IPS DF 6.9 (cell line): ENCODE data around the gene GRM5.
A peak's percentile ranks its signal among the peaks of the same experiment; 100 is the strongest.
"Not testable (repeated sequence)": the region's sequence is repeated elsewhere in the genome, so short reads cannot be mapped to it uniquely, and the experiment has no call there.

Experiments
- DNase-seq: peaks from one replicate; pipeline ENCODE4 v3.0.0-alpha.2; 2013; ENCODE audit warnings: low read depth, low spot score
- H3K27ac ChIP-seq: one replicate; pipeline ENCODE4 v1.5.1; 2013; ENCODE audit warnings: low read length, control low read depth
- H3K27me3 ChIP-seq: 2 replicates; pipeline ENCODE4 v1.6.1; 2013; ENCODE audit warnings: mild to moderate bottlenecking, low read length; ENCODE audit not compliant: control insufficient read depth, insufficient read depth
- H3K36me3 ChIP-seq: 2 replicates; pipeline ENCODE4 v1.6.1; 2013; ENCODE audit warnings: low read length; ENCODE audit not compliant: control insufficient read depth, insufficient read depth
- H3K4me1 ChIP-seq: 2 replicates; pipeline ENCODE4 v1.6.1; 2013; ENCODE audit warnings: low read length; ENCODE audit not compliant: control insufficient read depth, insufficient read depth
- H3K4me3 ChIP-seq: 2 replicates; pipeline ENCODE4 v1.5.1; 2013; ENCODE audit warnings: mild to moderate bottlenecking, low read length
- H3K9me3 ChIP-seq: 2 replicates; pipeline ENCODE4 v1.6.1; 2013; ENCODE audit warnings: low read length, inconsistent platforms; ENCODE audit not compliant: control insufficient read depth, insufficient read depth
- WGBS: extraction: QIAGEN DNeasy Blood & Tissue Kit; methylation state at CpG from one replicate; pipeline ENCODE4 v1.1.7; 2013; ENCODE audit warnings: mixed read lengths, missing lambda C conversion rate; ENCODE audit not compliant: insufficient read length, insufficient coverage; 5-methylcytosine and 5-hydroxymethylcytosine counted together

Gene GRM5

GRCh38 chr11:89065651-89066201, at the start of gene GRM5:
Gene GRM5 (minus strand): TSS chr11:89065982. CDS start chr11:89047872, 18,110 bp downstream.
- peaks cover 18% of the 10 kb centered on the region for H3K27me3 ChIP-seq
- not testable (repeated sequence) for H3K36me3 ChIP-seq, H3K4me3 ChIP-seq, H3K4me1 ChIP-seq, H3K27ac ChIP-seq, H3K9me3 ChIP-seq
- DNase-seq = peak; percentile 18
- no CpG with 5 or more reads among the region's 47 CpGs for WGBS

DNA sequence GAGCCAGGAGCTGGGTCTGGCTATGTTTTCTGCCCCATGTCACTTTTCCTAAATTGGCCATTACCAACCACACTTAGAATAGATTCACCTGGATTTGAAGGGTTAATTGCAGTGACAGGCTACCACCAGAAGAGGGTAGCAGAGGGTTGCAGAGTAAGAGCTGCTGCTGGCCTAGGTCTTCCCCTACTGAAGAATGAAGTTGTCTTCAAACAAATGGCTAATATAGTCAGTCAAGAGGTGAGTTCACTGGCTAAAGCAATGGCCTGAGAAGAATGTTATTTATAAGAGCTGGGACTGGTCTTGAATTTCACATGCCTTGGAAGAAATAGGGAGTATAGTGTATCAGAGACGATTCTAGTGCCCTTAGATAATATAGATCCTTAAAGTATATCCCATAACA, 32.2 kb upstream of the GRM5 start:
- not testable (repeated sequence) for H3K4me1 ChIP-seq, H3K9me3 ChIP-seq, DNase-seq, H3K27ac ChIP-seq, H3K27me3 ChIP-seq, H3K4me3 ChIP-seq, H3K36me3 ChIP-seq
- WGBS = no CpG with 5 or more reads among the region's 1 CpG

GRCh38 chr11:89093806-89094205, 28.0 kb upstream of the GRM5 start:
- H3K4me3 ChIP-seq, H3K36me3 ChIP-seq, H3K9me3 ChIP-seq, H3K27ac ChIP-seq, H3K27me3 ChIP-seq, H3K4me1 ChIP-seq, DNase-seq: not testable (repeated sequence)
- WGBS = no CpG with 5 or more reads among the region's 2 CpGs

GRCh38 chr11:89084951-89085350, 19.2 kb upstream of the GRM5 start:
- H3K27ac ChIP-seq, H3K9me3 ChIP-seq, H3K36me3 ChIP-seq, H3K27me3 ChIP-seq, DNase-seq, H3K4me3 ChIP-seq, H3K4me1 ChIP-seq: not testable (repeated sequence)
- no CpG with 5 or more reads among the region's 3 CpGs for WGBS

- not testable (repeated sequence) for DNase-seq, H3K36me3 ChIP-seq, H3K27me3 ChIP-seq, H3K4me3 ChIP-seq, H3K4me1 ChIP-seq, H3K27ac ChIP-seq, H3K9me3 ChIP-seq
- WGBS = no CpG with 5 or more reads among the region's 1 CpG
These were observed 5.1 kb upstream of the GRM5 start for GRCh38 chr11:89070911-89071310.

GRCh38 chr11:89067264-89067663, 1.5 kb upstream of the GRM5 start:
- no peak overlapping the region for H3K4me3 ChIP-seq
- H3K27me3 ChIP-seq = peaks cover 17% of the 10 kb centered on the region
- no peak for DNase-seq
- no peaks in the 10 kb centered on the region for H3K4me1 ChIP-seq
- no peaks in the 10 kb centered on the region for H3K36me3 ChIP-seq
- no peaks in the 10 kb centered on the region for H3K9me3 ChIP-seq
- no peak overlapping the region for H3K27ac ChIP-seq

GRCh38 chr11:89065066-89065465, 716 bp downstream of the GRM5 start:
- peaks cover 18% of the 10 kb centered on the region for H3K27me3 ChIP-seq

GRCh38 chr11:89063481-89063951, 2.3 kb downstream of the GRM5 start:
- H3K27me3 ChIP-seq = peaks cover 18% of the 10 kb centered on the region
- H3K4me1 ChIP-seq, H3K36me3 ChIP-seq, DNase-seq, H3K27ac ChIP-seq, H3K9me3 ChIP-seq: not testable (repeated sequence)
- no CpG with 5 or more reads among the region's 17 CpGs for WGBS
- peak overlapping the region; percentile 28; the same call in 1 of the 2 replicates for H3K4me3 ChIP-seq

More at GRCh38 chr11:89065066-89065465, 716 bp downstream of the GRM5 start:
- no peaks in the 10 kb centered on the region for H3K4me1 ChIP-seq
- WGBS = no CpG with 5 or more reads among the region's 6 CpGs
- H3K9me3 ChIP-seq = no peaks in the 10 kb centered on the region
- H3K36me3 ChIP-seq = no peaks in the 10 kb centered on the region
- no peak overlapping the region for H3K27ac ChIP-seq
- DNase-seq = no peak
- no peak overlapping the region for H3K4me3 ChIP-seq

DNA sequence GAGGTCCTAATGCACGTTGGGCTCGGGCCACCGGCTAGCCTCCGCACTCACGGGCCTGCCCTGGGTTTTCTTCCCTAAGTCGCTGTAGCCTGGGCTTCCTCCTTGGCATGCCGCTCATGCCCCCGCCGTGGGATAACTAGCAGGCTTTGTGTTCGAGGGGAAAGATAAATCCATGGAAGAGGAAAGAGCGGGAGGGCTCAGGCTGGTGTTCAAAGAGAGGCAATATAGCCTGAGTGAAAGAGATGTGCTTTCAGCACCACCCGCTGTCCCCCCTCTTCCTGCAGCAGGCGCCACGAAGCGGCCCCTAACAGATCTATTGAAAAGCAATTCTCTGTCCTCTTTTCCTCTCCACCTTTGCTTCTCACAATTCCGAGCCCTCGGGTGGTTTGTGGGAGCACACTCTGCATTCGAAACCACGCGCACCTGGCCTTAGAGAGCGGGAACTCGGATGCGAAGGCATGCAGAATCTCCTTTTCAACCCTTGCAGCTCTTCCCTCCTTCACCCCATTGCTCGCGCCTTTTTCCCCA, 2.9 kb downstream of the GRM5 start:
- not testable (repeated sequence) for H3K9me3 ChIP-seq, H3K4me3 ChIP-seq, H3K27ac ChIP-seq, DNase-seq, H3K36me3 ChIP-seq, H3K4me1 ChIP-seq
- WGBS = no CpG with 5 or more reads among the region's 25 CpGs
- H3K27me3 ChIP-seq = peaks cover 18% of the 10 kb centered on the region

GRCh38 chr11:89061839-89062238, 3.9 kb downstream of the GRM5 start:
- not testable (repeated sequence) for H3K36me3 ChIP-seq, H3K4me1 ChIP-seq, H3K27ac ChIP-seq, H3K9me3 ChIP-seq, DNase-seq, H3K4me3 ChIP-seq
- no CpG with 5 or more reads among the region's 5 CpGs for WGBS
- peaks cover 18% of the 10 kb centered on the region for H3K27me3 ChIP-seq

GRCh38 chr11:89057406-89057805, 8.4 kb downstream of the GRM5 start:
- not testable (repeated sequence) for H3K27me3 ChIP-seq, H3K9me3 ChIP-seq, H3K4me1 ChIP-seq, DNase-seq, H3K27ac ChIP-seq, H3K36me3 ChIP-seq, H3K4me3 ChIP-seq
- no CpG with 5 or more reads among the region's 1 CpG for whole genome bisulfite sequencing
